NCI-H146 treated with DMSO at 0.1 percent for 48 hours (cell line): ENCODE results near the gene OCIAD2.
"Not testable (repeated sequence)": the region's sequence is repeated elsewhere in the genome, so short reads cannot be mapped to it uniquely, and the experiment has no call there.

Experiments
- DNase-seq: peaks from one replicate; lab custom pipeline; 2025; ENCODE audit not compliant: unreplicated experiment; lab: John Stamatoyannopoulos, UW

The OCIAD2 gene

DNA sequence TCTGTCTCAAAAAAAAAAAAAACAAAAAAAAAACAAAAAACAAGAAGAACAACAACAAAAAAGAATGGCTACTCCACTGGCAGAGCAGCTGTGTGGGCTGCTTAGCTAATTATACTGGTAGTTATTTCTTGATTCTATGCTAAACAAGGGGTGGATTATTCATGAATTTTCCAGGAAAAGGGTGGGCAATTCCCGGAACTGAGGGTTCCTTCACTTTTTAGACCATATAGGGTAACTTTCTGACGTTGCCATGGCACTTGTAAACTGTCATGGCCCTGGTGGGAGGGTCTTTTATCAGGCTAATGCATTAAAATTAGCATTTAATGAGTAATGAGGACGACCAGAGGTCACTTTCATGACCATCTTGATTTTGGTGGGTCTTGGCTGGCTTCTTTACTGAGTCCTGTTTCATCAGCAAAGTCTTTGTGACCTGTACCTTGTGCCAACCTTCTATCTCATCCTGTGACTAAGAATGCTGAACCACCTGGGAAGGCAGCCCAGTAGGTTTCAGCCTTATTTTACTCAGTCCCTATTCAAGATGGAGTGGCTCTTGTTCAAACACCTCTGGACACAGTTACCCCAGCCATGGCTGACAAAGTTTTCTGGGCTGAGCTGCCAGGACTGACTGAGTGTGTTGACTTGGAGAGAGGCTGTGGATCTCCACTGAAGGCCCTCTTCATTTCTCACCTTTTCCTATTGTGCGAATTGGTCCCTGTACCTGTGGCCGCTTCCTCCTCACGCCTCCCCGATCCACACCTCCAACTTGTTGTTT, 1.3 kb upstream of the OCIAD2 start:
- DNase-seq, result no peak

DNA sequence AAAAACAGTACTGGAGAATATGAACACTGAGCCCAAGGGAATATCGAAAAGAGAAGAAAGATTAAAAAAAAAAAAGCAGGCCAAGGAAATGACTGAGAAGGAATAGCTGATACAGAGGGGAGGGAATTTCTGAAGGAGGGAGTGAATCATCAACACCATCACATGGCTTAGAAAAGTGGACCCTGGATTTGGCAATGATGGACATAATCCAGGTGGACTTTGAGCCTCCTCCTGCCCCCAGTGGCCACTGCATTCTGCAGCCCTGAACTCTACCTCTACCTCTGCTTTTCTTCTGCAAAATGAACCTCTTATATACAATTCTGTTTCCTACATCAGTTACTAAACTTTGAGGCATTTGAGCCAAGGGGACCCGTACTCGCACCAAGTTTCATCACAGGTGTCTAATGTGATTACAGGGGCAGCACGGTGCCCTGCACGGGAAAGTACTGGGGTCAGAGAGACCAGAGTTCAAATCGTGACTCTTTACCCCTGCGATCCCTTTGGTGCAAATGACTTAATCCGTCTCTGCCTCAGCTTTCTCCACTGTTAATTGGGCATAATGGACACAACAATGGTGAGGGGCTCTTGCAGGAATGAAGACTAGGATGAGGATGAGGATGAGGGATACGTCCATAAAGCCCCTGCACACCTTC, 1.1 kb downstream of the OCIAD2 start:
- DNase-seq, result no peak

DNA sequence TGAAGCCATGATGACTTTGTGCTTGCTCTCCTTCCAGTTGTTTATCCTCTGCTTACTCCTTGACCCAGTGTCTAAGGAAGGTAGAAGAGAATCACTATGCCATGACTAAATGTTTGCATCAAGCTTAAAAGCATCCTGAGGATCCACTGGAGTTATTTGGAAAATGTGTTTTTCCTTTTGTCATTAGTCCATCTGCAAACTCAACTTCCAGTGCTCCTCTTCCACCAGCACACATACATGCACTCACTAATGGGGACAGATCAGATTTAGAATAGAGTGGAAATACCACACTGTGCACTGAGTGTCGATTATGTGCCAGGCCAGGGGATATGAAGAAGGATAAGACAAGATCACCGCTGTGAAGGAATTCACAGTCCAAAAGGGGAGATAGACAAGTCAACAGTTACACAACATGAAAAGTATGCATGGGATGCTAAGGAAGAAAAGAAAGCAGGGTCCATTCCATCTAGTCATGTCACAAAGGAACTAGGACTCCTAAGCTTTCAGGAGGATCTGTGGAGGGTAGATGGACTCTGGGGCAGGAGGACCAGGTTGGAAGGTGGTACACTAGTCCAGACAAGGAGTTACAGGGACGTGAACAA, 1.9 kb downstream of the OCIAD2 start:
- no peak for DNase-seq

DNA sequence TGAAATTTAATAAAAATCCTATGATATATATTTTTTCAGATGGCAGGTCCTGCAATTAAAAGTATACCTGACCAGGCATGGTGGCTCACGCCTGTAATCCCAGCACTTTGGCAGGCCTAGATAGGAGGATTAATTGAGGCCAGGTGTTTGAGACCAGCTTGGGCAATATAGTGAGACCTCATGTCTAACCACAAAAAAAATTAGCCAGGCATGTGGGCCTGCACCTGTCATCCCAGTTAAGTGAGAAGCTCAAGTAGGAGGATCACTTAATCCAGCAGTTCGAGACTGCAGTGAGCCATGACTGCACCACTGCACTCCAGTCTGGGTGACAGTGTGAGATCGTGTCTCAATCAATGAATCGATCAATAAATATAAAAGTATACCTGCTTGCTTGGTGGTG, 2.5 kb downstream of the OCIAD2 start:
- no peak for DNase-seq

DNA sequence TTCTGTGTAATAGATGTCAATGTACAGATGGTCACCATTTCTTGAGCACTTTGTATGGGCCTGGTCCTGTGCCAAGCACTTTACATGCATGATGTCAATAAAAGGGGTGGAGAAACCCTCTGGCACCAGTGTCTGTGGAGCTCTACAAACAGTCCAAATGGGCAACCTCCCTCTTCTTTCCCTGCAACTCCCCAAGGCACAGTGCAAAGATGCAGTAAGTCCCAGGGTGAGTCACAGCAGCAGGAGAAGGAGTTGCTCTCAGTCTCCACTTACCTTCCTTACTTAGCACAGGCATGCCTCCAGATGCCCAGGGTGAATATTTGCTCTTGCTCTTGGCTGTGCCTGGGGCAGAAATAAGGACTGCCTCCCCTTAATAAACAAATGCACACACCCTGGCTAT, 4.3 kb downstream of the OCIAD2 start:
- DNase-seq, result no peak

DNA sequence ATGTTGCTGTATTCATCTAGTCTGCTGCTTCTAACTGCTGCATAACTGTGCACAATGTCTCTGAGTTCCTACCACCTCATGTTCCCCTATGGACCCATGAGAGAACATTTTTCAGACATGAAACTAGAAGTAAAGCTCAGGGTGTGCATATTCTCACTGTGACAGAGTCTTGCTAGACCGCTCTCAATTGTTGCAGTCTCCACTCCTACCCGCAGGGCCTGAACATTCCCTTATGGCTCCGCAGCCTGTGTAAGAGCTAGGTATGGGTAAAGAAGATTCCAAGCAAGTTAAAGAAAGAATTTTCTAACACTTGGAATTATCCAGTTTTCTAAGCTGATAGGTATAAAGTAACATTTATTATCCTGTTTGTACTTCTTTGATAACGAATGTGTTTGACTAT, 5.4 kb downstream of the OCIAD2 start:
- DNase-seq, result no peak

DNA sequence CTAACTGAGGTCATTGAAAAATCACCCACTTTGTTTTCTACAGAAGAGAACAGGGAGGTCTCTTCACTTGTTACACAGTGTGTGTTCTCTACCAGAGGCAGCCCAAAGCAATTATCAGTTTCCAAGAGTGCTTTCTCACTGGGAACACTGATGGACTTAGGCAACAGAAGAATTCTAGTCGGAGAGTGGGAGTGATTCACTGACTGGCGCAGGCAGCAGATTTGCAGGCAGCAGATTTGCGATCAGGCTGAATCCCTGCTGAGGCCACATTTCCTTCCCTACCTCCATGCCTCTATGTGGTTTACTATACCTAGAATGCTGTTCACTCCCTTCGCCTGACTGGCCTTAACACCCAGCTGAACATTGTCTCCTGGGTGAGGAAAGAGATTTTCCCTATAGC, 6.6 kb downstream of the OCIAD2 start:
- DNase-seq, result no peak

DNA sequence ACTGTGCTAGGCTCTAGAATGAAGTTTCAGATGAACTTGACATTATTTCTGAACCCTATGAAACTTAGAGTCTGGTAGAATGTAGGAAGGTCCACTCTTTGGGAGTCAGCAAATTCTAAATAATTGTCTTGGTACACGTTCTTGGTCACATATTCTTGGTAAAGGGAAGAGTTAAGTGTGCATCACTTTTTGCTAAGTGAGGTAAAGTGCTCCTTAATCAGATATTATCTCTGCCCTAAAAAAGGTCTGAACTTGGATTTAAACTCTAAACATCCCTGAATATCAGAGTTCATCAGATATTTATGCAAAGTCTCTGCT, 7.2 kb downstream of the OCIAD2 start:
- no peak for DNase-seq

DNA sequence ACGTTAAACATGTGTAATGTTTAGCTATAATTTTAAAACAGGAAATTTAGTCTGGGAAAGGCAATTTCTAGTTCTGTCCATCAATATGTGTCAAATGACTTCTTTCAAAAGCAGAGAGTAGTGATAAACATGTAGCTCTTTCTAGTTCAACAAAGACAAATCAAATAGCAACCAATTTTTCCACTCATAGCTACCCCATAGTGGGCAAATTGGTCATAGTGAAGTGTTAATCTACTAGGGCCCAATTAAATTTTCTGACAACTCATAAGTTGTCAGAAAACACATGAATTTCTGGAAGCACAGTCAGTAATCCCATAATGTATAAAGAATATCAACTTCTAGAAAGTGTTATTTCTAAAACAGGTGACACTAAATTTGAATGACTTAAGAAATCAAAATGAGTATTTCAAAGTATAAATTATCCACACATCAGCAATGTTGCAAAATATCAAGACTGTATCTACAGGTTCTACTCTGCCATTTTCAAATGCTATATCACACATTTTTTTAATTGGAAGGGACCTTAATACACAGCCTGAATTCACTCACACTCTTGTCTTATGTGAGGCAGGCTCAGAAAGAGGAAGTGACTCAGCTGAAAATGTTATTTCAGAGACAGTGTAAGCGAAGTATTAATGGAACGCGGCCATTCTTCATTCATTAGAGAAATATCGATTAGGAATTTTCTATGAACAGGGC, 7.7 kb downstream of the OCIAD2 start:
- peak; percentile 5 for DNase-seq

DNA sequence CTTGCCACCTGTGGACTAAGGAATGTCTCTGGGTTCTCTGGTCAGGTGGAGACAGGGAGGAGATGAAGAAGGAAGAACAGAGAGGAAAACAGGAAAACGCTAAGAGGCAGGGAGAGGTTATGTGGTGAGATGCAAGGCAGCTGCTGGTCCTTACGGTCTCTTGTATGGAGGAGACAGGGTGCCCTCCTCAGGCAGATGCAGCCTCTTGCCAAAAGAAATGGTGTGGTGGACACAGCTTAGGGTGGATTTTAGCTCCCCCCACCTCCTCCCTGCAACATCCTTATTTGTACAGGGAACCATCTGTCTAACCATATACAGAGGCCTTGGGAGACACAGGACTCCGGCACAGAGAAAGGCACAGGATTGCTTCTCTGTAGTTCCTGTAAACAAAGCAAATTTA, 9.7 kb downstream of the OCIAD2 start:
- no peak for DNase-seq

DNA sequence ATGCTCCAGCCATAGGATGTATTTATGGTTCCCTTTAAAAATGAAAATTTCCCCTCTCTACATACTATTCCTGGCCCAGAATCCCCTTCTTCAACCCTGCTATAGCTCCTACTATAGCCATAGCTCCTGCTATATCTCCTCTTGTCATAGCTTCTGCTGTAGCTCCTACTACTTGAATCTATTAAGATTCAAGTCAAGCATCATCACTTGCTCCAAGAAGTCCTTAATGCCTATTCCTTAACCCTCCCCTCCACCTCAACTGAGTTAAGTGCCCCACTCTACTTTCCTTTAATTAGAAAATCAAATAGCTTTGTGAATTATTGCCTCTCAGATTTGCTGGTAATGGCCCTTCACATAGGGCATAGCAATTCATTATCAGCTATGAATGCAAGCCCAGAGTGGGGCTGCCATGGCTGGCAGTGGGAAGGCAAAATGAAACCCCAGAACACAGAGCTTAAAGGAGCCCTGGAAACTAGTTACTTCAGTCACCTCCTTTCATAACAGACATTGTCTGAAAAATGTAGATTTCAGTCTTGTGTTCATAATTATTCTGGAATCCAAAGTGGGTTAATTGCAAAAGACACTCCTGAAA, 15.4 kb downstream of the OCIAD2 start:
- DNase-seq, result no peak

DNA sequence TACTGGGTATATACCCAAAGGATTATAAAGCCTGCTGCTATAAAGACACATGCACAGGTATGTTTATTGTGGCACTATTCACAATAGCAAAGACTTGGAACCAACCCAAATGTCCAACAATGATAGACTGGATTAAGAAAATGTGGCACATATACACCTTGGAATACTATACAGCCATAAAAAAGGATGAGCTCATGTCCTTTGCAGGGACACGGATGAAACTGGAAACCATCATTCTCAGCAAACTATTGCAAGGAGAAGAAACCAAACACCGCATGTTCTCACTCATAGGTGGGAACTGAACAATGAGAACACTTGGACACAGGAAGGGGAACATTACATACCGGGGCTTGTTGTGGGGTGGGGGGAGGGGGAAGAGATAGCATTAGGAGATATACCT, 16.8 kb downstream of the OCIAD2 start:
- not testable (repeated sequence) for DNase-seq

DNA sequence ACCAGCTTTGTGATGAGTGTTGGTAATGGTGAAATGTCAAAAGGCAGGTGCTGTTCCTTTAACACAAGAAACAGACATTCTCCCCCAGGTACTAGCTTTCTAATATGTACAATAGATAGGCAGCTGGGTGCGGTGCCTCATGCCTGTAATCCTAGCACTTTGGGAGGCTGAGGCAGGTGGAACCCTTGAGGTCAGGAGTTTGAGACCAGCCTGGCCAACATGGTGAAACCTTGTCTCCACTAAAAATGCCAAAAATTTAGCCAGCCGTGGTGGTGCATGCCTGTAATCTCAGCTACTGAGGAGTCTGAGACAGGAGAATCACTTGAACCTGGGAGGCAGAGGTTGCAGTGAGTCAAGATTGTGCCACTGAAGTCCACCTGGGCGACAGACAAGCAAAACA, 24.9 kb downstream of the OCIAD2 start:
- not testable (repeated sequence) for DNase-seq

DNA sequence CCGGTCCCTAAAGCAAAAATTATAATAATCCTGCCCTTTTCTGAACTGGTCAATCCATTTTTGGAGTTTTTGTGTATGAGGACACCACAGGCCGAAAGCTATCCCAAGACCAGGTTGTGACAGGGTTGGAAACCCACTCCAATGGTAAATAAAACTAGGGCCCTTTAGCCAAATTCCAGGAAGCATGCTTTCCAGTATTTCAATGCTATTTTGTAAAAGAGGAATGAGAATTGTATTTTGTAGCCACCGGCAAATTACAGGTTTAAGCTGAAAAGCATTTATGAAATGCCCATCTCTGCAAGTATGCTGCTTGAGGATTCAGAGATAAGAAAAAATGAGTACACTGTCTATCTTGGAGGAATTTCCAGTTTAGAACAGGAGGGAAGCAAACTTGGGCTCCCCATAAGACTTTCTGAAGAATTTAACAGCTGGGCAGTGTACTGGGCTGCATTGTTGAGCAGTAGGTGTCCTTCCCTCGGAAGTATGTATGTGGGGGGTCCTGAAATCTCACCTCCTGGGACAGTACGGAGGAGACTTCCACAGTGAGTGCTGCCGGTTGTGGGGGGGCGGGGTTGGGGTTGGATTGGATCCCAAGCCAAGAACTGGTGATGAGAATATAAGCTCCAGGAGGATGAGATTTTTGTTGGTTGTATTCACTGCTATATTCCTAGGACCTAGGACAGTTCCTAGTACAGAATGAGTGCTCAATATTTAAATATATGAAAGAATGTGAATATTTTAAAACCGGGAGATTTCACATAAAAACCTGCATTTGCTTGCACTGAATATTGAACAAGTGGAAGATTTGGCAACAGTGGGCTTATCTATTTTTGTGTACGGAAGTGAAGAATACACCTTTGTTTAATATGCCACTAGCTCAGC, 26.8 kb downstream of the OCIAD2 start:
- no peak for DNase-seq

DNA sequence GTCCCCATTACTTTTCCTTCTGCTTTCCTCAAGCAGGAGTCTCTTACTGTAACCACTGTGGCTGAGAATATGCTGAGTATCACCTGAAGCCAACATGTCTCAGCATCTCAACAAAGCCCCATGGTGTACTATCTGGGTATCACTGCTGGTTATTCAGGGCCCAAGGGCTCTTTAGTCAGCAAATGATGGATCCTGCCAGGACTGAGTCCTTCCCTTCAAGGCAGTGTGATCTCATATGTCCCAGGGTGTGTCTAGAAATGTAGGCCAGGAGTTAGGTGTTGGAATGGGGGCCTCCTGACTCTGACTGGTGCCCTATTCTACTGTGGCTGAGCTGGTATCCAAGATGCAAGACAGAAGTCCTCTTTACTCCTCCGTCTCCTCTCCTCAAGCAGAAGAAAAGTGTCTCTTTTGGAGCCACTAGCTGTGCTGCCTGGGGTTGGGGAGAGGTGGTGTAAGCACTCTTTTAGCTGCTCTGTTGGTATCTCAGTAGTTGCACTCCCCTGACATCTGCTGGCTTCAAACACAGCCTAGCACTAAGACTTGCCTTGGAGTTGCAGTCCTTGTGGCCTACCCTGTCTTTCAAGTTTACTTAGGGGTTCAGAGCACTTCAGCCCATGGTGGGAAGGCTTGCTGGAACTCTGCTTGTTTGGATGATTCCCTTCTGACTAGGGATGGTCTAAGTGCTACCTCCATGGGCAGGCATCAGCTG, 28.6 kb downstream of the OCIAD2 start:
- no peak for DNase-seq

DNA sequence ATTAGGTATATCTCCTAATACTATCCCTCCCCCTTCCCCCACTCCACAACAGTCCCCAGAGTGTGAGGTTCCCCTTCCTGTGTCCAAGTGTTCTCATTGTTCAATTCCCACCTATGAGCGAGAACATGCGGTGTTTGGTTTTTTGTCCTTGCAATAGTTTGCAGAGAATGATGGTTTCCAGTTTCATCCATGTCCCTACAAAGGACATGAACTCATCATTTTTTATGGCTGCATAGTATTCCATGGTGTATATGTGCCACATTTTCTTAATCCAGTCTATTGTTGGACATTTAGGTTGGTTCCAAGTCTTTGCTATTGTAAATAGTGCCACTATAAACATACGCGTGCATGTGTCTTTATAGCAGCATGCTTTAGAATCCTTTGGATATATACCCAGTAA, 41.9 kb downstream of the OCIAD2 start:
- DNase-seq, result not testable (repeated sequence)

DNA sequence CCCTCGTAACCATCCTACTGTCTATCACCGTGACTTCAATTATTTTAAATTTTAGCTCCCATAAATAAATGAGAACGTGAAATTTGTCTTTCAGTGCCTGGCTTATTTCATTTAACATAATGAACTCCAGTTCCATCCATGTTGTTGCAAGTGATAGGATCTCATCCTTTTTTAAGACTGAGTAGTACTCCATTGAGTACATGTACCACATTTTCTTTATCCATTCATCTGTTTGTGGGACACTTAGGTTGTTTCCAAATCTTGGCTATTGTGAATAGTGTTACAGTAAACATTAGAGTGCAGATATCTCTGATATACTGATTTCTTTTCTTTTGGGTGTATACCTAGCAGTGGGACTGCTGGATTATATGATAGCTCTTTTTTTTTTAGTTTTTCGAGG, 42.8 kb downstream of the OCIAD2 start:
- DNase-seq, result no peak

DNA sequence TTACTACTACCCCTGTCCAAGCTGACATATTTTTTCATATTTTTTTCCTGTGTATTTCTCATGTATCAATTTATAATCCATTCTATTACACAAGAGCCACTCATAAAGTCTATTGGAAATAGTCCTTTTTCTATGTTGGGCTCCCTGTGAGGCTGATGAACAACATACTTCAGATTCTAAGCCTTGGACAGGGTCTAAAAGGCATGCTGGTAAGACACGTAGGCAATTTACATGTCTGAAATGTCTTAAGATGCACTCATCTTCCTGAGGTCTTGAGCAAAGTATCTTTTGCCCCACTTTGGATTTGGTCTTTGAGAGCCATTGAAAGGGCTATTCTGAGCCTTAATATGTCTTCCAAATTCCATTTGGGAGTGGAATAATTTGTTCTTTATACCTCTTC, 43.9 kb downstream of the OCIAD2 start:
- no peak for DNase-seq

DNA sequence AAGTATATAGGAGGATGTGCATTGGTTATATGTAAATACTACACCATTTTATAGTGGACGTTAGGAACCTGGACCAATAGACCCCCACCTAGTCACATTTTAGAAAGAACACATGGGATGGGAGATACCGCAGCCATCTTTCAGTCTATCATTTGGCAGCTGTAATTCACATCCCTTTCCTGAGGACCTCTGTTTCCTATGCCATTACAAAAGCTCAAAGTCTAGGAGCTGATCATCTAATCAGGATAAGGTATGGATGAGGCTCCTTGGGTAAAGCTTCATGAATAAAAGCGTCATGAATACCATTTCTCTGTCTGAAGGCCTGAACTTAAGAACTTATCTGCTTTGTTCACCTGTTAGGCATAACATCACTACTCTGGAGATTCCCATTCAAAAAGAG, 44.5 kb downstream of the OCIAD2 start:
- no peak for DNase-seq

DNA sequence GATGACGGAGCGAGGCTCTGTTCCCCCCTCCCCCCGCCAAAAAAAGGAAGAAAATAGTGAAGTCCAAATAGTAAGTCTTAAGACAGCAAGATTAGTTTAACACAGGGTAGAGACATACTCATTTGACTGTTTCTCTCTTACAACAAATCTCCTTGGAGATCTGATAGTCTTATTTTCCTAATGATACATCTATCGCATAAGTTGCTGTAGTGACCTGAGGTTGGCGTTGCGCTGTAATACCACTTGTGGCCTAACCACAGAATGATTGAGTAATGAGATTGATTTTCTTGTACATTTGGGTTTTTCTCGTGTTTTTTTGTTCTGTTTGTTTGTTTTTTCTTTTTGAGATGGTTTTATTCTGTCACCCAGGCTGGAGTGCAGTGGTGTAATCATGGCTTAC, 48.4 kb downstream of the OCIAD2 start:
- DNase-seq, result no peak
